ENCODE data around the gene MAPKAPK3.

Gene MAPKAPK3

GRCh38 chr3:50587806-50588758, 28.9 kb upstream of the MAPKAPK3 start:
- peak in 1 of 2 donors; percentile 16 for DNase-seq

GRCh38 chr3:50588759-50589433, 28.1 kb upstream of the MAPKAPK3 start:
- DNase-seq, result no peak

DNA sequence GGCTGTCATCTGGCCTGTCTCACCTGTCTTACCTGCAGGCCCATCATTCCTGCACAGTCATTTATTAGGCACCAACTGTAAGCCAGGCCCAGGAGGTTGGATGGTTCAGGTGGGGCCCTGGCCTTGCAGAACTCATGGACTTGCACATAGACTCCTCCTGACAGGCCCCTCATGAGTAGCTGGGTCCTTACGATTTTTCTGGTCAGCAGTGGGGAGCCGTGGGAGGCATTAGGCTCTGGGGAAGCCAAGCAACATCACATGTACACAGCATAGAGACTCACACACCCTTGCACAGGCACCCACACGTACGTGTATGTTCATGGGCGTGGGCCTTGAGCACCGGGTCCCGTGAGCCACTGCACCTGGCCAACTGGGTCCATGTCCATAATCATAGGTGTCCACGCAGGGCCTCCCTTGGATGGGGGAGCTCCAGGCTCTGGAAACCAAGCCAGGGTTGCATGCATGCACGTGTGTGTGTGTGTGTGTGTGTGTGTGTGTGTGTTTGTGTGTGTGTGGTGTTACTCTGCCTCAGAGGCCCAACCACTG, 25.7 kb upstream of the MAPKAPK3 start:
- peak; percentile 69 to 89 for DNase-seq

DNA sequence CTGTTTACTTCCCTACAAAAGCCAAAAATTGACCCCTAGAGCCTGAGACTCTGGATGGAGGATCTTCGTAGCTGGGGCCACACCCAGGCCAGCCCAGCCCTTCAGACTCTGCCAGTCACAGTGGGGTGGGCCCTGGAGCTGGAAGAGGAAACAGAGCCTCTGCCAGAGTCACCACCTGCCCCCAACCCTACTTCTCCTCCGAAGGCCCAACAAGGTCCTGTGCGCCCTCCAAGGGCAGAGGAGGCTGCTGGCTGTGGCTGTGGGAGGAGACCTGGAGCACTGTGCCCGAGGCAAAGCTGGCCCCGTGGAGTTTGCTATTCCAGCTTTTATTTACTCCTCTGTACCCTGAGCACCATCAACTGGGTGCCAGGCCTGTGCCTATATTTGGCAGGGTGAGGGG, 24.4 kb upstream of the MAPKAPK3 start:
- DNase-seq, result peak; percentile 80 to 84

GRCh38 chr3:50594253-50594785, 22.6 kb upstream of the MAPKAPK3 start:
- DNase-seq, result no peak

DNA sequence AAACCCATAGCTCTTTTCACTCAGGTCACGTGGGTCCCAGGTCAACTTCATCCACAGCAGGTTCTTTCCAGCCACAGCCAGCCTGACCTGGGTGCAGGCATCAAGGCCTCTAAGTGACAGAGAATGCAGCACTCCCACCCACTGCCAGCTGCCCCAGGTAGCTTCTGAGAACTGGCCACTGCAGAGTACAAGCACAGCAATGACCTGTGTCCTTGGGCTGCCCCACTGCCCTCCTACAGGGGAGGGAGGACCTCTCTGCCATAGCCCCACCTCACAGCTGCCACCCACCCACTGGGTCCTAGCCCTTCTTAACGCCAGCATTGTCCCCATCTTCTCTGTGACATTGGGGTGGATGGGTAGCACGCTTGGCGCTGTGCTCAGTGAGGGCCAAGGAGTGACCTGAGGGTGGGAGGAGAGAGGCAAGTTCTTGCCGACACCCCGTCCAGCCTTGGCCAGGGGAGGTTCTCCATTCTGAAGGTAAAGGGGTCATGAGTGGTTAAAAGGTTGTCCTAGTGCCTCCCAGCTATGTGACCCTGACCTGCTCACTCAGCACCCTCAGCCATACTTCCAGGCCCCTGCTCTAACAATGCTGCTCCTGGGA, 17.7 kb upstream of the MAPKAPK3 start:
- DNase-seq, result no peak

DNA sequence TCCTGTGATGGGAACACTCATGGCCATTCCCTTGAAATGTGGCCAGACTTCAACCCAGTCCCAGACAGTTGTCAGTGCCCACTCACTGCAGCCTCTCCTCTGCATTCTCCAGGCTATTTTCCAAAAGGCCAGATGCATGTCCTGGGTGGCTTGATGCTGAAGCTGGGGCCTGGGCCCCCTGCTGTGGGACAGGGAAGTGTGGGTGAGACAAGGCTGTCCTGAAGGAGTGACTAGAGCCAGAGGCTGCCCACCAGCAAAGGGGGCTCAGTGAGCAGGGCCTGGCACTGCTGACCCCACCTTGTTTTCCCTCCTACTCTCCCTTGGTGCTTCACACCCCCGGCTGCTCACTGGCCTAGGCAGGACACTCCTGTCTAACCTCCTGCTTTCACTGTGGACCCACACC, 17.2 kb upstream of the MAPKAPK3 start:
- no peak for DNase-seq

GRCh38 chr3:50600141-50600753, 16.7 kb upstream of the MAPKAPK3 start:
- peak; percentile 33 to 53 for DNase-seq

- peak; percentile 96 to 97 for DNase-seq
These were observed 15.9 kb upstream of the MAPKAPK3 start for GRCh38 chr3:50600841-50601591.

DNA sequence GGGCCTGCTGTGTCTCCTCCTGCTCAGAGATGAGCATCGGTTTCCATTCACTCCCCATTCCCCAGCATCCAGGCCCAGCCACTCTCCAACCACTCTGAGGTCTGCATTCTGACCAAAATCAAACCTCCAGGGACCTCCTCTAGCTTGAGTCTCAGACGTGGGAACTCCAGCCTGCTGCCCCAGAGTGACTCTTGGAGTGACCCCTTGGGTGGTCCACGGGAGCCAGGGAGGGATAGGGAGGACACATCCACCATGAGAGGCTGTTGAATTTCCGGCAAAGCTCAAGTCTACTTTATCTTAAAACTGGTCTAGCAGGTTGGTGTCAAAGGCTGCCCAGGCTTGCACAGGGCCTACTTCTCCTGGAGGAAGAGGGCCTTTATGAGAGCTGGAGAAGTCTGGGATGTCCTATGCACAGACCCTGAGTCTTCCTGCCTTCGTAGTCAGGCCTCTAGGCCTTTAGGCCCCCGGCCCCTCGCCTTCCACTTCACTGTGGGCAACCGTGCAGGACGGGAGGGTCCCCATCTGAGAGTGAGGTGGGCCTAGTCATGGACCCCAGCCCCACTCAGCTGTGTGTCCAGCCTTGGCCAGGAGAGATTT, 14.3 kb upstream of the MAPKAPK3 start:
- no peak for DNase-seq

DNA sequence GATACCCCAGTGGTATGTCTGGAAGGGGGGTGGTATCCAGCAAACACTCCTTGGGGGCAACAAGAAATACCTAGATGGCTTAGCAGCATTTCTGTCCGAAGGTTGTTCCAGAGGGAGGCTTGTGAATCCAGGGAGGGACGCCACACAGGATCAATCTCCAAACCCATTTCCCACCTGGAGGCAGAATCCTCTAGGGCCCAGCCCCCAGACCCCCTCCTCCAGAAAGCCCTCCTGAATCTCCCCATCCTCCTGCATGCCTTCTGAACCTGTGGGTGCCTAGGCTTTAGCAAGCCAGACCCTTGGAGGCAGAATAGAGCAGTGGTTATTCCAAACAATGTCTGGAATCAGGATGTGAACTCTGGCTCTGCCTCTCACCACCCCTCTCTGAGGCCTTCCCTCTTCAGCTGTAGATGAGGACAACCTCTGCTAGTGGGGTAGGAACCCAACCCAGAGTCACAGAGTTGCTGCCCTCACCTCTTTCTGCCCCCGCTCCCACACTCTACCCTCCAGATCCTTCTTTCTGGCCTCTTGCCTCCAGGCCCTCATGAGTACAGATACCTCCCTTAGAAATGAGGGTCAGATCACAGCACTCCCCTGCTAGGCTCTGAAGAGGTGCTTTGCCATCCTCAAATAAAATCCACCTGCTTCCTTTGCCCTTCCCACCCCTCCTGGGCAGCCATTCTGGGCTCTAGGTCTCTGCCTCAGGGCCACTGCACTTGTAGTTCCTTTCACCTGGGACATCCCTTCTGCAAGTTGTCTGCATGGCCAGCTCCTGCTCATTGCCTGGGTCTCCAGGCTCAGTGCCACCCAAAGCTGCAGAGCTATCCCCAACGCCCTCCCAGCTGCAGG, 13.5 kb upstream of the MAPKAPK3 start:
- DNase-seq, result no peak

DNA sequence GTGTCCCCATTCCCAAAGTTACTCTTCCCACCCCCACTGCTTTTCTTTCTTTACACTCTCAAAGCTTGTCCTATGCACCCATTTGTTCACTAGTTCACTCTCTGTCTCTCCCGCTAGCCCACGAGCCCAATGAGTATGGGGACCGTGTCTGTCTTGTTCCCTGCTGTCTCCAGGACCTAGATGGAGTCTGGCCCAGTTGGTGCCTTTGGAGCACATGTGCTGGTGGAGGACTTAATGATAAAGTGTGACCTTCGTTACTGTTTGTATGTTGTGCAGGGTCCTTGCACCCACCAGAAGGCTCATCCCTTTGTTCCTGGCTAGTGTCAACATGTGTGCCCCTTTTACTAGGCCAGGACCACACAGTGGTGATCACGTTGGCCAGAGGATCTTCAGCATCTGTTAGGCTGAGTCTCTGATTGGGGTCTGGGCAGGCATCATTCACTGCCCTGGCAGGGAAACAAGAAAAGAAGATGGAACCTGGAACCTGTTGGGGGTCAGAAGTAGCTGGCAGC, 12.8 kb upstream of the MAPKAPK3 start:
- no peak for DNase-seq

DNA sequence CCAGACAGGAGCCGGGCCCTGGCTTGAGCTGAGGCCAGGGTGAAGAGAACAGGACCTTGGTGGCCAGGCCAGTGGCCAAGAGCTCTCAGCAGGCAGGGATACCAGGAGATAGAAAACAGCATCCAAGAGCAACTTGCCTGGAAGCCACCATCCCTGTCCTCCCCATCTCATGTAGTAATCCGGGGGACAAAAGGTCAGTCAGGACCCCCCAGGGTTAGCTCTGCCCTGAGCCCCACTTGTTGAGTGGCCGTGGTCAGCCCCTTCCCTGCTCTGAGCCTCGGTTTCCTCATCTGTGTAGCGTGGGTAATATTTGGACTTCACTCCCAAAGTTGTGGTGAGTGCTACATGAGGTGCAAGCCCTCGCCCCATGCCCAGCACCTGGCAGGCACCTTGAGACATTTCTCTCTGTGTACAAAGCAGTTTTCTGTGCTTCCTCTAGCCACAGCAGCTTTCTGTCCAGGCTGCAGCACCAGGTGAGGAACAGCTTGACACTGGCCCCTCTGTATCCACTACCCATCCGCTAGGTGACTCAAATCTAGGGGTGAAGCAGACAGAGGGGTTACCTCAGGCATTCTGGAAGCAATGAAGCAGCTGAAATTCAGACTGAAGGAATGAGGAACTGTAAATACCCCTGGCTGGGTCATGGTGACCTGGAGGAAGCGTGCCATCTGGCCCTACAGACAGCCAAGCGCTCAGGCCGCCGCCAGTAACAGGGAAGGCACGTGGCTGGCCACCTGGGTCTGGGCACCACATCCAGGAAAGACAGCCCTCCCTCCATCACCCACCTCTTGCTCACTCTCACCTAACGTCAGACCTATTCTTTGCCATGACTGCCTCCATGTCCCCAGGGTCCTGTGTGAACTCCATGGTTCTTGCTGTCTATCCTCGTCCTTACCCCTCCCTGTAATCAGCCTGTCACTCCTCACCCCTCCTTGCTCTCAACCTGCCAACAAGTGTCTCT, 12.0 kb upstream of the MAPKAPK3 start:
- peak; percentile 56 to 65 for DNase-seq

- peak; percentile 66 to 76 for DNase-seq
These were observed 11.0 kb upstream of the MAPKAPK3 start for GRCh38 chr3:50605901-50606326.

DNA sequence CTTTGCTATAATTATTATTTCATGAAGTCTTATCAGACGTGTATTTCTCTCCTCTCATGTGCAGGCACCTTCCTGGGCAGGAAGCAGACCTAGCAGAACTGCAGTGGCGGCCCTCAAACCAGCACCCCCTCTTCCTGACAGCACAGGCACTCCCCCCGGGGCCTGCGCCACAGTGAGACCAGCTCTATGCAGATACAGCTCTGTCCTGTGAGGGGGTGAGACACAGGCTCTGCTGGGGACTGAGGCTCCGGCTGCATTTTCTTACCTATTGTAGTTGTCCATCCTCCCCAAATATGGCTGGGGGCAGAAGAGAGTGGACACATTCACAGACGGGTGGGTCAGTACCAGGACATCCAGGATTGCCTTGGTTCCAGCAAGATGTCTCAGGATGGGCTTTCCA, 10.4 kb upstream of the MAPKAPK3 start:
- DNase-seq, result no peak

- DNase-seq, result no peak
These were observed 9.5 kb upstream of the MAPKAPK3 start for GRCh38 chr3:50607271-50608091.

GRCh38 chr3:50608278-50608677, 8.7 kb upstream of the MAPKAPK3 start:
- no peak for DNase-seq

Data from inflammatory macrophage (primary cell).